GM12874 (cell line): ENCODE data around the gene APOL2.

Experiments
- CTCF ChIP-seq: IDR thresholded peaks from 2 replicates; pipeline ENCODE4 v1.5.1; 2011; ENCODE audit warnings: low read depth, mild to moderate bottlenecking, control low read depth, low read length, moderate library complexity; ENCODE audit not compliant: insufficient read depth

APOL2 gene

GRCh38 chr22:36235585-36235984 is 3.7 kb downstream of the APOL2 start:
- no peak for TF ChIP-seq CTCF

GRCh38 chr22:36234919-36235318 is 4.4 kb downstream of the APOL2 start:
- TF ChIP-seq CTCF: no peak

- no peak for TF ChIP-seq CTCF
Measured at GRCh38 chr22:36234213-36234612, 5.1 kb downstream of the APOL2 start.

- TF ChIP-seq CTCF: no peak
Measured at GRCh38 chr22:36233796-36234195, 5.5 kb downstream of the APOL2 start.

GRCh38 chr22:36232715-36233401 is 6.5 kb downstream of the APOL2 start:
- no peak for TF ChIP-seq CTCF

GRCh38 chr22:36228944-36229343 is 10.4 kb downstream of the APOL2 start:
- no peak for TF ChIP-seq CTCF

GRCh38 chr22:36227806-36228205 is 11.5 kb downstream of the APOL2 start:
- no peak for TF ChIP-seq CTCF
